GM12878 (cell line): Measurements from ENCODE around the gene E2F2. TPM values are rescaled to one million over a fixed set of nuclear protein-coding genes. Genes with fewer than 3 reads are reported as not detected.

Experiments
- ATAC-seq: fragments of 200-7000 bp; cut with Tn5 transposase; 3 replicates; pipeline ENCODE4 v1.9.1; 2020; ENCODE audit warnings: mild to moderate bottlenecking, moderate library complexity
- BruUV-seq: library from RNA; stranded (reverse); fragments of 400-500 nt; replicated peaks from 2 replicates; lab custom pipeline; 2021; lab: Mats Ljungman, UMichigan
- CTCF ChIA-PET: fragments of 300-600 bp; sonication (Branson Sonifier 250); formaldehyde crosslinking; extraction: SDS; loops from one replicate; lab custom pipeline; 2021; ENCODE audit warnings: inconsistent platforms; lab: Yijun Ruan, JAX
- POLR2A ChIA-PET: fragments of 350-600 bp; formaldehyde crosslinking; extraction: SDS; loops from one replicate; lab custom pipeline; 2021; ENCODE audit warnings: inconsistent platforms; lab: Charles Lee
- RAD21 ChIA-PET: fragments of 300-600 bp; sonication (Branson Sonifier 250); formaldehyde crosslinking; loops from one replicate; lab custom pipeline; 2023; ENCODE audit warnings: antibody characterized with exemption; ENCODE audit not compliant: unreplicated experiment; lab: Charles Lee
- SMC1A ChIA-PET: fragments of 300-600 bp; sonication (Branson Sonifier 250); formaldehyde crosslinking; loops from one replicate; lab custom pipeline; 2023; ENCODE audit not compliant: unreplicated experiment, uncharacterized antibody; lab: Charles Lee
- DNase-seq: peaks from one replicate; pipeline ENCODE4 v3.0.0-alpha.2; 2011; ENCODE audit warnings: low read depth, low spot score
- FAIRE-seq: peaks from 3 replicates; lab custom pipeline; 2011; peaks lifted over from hg19 to GRCh38; lab: Jason Lieb, UNC
- H2AFZ ChIP-seq: 2 replicates; pipeline ENCODE4 v1.6.0; 2011; ENCODE audit warnings: low read depth, low read length, control low read depth; ENCODE audit not compliant: control insufficient read depth
- H3K27ac ChIP-seq: 2 replicates; pipeline ENCODE4 v1.5.1; 2011; ENCODE audit warnings: control low read depth; ENCODE audit not compliant: control insufficient read depth, insufficient read depth
- H3K27me3 ChIP-seq, 2 experiments: replicated peaks in 1 of 2; 2 replicates each; pipeline versions ENCODE4 v1.6.0 to v1.6.1; 2011; ENCODE audit warnings: low read length in 1 of 2; ENCODE audit not compliant: control insufficient read depth in 2 of 2, insufficient read depth in 2 of 2
- H3K36me3 ChIP-seq, 2 experiments: 2 replicates each; pipeline ENCODE4 v1.5.1; 2011; ENCODE audit warnings: low read length in 1 of 2; ENCODE audit not compliant: control insufficient read depth in 2 of 2, insufficient read depth in 2 of 2
- H3K4me1 ChIP-seq: 2 replicates; pipeline ENCODE4 v1.6.1; 2011; ENCODE audit warnings: mild to moderate bottlenecking, low read length, moderate library complexity, mixed read lengths; ENCODE audit not compliant: control insufficient read depth, insufficient read depth
- H3K4me2 ChIP-seq: 2 replicates; pipeline ENCODE4 v1.6.0; 2011; ENCODE audit warnings: control low read depth; ENCODE audit not compliant: control insufficient read depth, insufficient read depth
- H3K4me3 ChIP-seq: fragments of 200-600 bp; sonication (generic); 2 replicates; pipeline ENCODE4 v1.5.1; 2016
- H3K79me2 ChIP-seq: 2 replicates; pipeline ENCODE4 v1.6.0; 2011; ENCODE audit warnings: low read length; ENCODE audit not compliant: control insufficient read depth, insufficient read depth
- H3K9ac ChIP-seq: 2 replicates; pipeline ENCODE4 v1.8.0; 2011; ENCODE audit warnings: low read length, control low read depth, mixed read lengths; ENCODE audit not compliant: control insufficient read depth, insufficient read depth
- H3K9me3 ChIP-seq: replicated peaks from 3 replicates; pipeline ENCODE4 v1.5.1; 2011; ENCODE audit warnings: mild to moderate bottlenecking, low read length; ENCODE audit not compliant: control insufficient read depth, insufficient read depth
- H4K20me1 ChIP-seq: 2 replicates; pipeline ENCODE4 v1.6.0; 2011; ENCODE audit not compliant: control insufficient read depth, insufficient read depth
- BHLHE40 ChIP-seq, 2 experiments: fragments of 450-650 bp in 1 of 2; IDR thresholded peaks; 2 replicates each; pipeline ENCODE4 v1.6.1; 2011 to 2017; ENCODE audit warnings: low read depth in 2 of 2, borderline replicate concordance in 1 of 2, improper control_type of control experiment in 1 of 2, low read length in 1 of 2, mild to moderate bottlenecking in 1 of 2
- CREM ChIP-seq: IDR thresholded peaks from 2 replicates; pipeline ENCODE4 v1.6.1; 2014; ENCODE audit warnings: antibody characterized with exemption, low read depth
- CTCF ChIP-seq, 3 experiments: IDR thresholded peaks in 2 of 3; conservative IDR thresholded peaks in 1 of 3; 2 replicates each; pipeline ENCODE4 v1.5.1; 2011; ENCODE audit warnings: low read depth in 3 of 3, low read length in 3 of 3, mild to moderate bottlenecking in 3 of 3, control low read depth in 2 of 3, moderate library complexity in 2 of 3, inconsistent platforms in 1 of 3, mixed read lengths in 1 of 3; ENCODE audit not compliant: control insufficient read depth in 2 of 3, insufficient read depth in 1 of 3; ENCODE audit errors: extremely low read depth in 1 of 3
- DPF2 ChIP-seq: fragments of 450-650 bp; IDR thresholded peaks from 2 replicates; pipeline ENCODE4 v1.6.1; 2017; ENCODE audit warnings: mild to moderate bottlenecking
- EP300 ChIP-seq, 2 experiments: fragments of 150-350 bp in 1 of 2; IDR thresholded peaks; 2 replicates each; pipeline ENCODE4 v1.6.1; 2011 to 2012; ENCODE audit warnings: low read depth in 2 of 2, low read length in 2 of 2, borderline replicate concordance in 1 of 2, improper control_type of control experiment in 1 of 2, inconsistent platforms in 1 of 2; ENCODE audit not compliant: control insufficient read depth in 1 of 2
- FOXK2 ChIP-seq: fragments of 450-650 bp; IDR thresholded peaks from 2 replicates; pipeline ENCODE4 v1.6.1; 2017; ENCODE audit warnings: mild to moderate bottlenecking, moderate library complexity
- MEF2A ChIP-seq: IDR thresholded peaks from 2 replicates; pipeline ENCODE4 v1.6.1; 2011; ENCODE audit warnings: low read depth, mild to moderate bottlenecking, low read length, moderate library complexity; ENCODE audit not compliant: insufficient read depth
- NFYB ChIP-seq: IDR thresholded peaks from 2 replicates; pipeline ENCODE4 v1.6.1; 2011; ENCODE audit warnings: low read depth, mild to moderate bottlenecking, low read length, improper control_type of control experiment, moderate library complexity; ENCODE audit not compliant: insufficient read depth
- REST ChIP-seq: IDR thresholded peaks from 2 replicates; pipeline ENCODE4 v1.6.1; 2012; ENCODE audit warnings: mild to moderate bottlenecking, low read depth, low read length
- SIX5 ChIP-seq: IDR thresholded peaks from 2 replicates; pipeline ENCODE4 v1.6.1; 2011; ENCODE audit warnings: mild to moderate bottlenecking, low read depth, low read length, moderate library complexity; ENCODE audit not compliant: severe bottlenecking
- TCF12 ChIP-seq: IDR thresholded peaks from 2 replicates; pipeline ENCODE4 v1.6.1; 2011; ENCODE audit warnings: low read depth, mild to moderate bottlenecking, low read length
- ZBTB4 ChIP-seq: fragments of 450-650 bp; formaldehyde crosslinking; IDR thresholded peaks from 2 replicates; pipeline ENCODE4 v1.4.0; 2022; ENCODE audit warnings: mild to moderate bottlenecking, moderate library complexity
- ZSCAN29 ChIP-seq: fragments of 450-650 bp; IDR thresholded peaks from 2 replicates; pipeline ENCODE4 v1.6.1; 2017; ENCODE audit warnings: mild to moderate bottlenecking, moderate library complexity
- WGBS: methylation state at CpG from one replicate; pipeline ENCODE4 v1.1.6; 2016; ENCODE audit warnings: low lambda C conversion rate; ENCODE audit not compliant: insufficient replicate concordance, insufficient coverage; ENCODE audit errors: missing lambda C conversion rate; 5-methylcytosine and 5-hydroxymethylcytosine counted together
- in situ Hi-C: fragments of 300-500 bp; cut with MboI; formaldehyde crosslinking; loops from 9 replicates; pipeline ENCODE4 v1.14.3; 2018; ENCODE audit warnings: mixed read lengths
- intact Hi-C: fragments of 100-400 bp; cut with micrococcal nuclease; formaldehyde crosslinking; loops from one replicate; pipeline ENCODE4 v1.14.2; 2022; ENCODE audit not compliant: unreplicated experiment
- polyA plus RNA-seq, 11 experiments: library from polyadenylated mRNA; depleted of rRNA in 4 of 11; unstranded in 6 of 11; stranded (reverse) in 5 of 11; fragments of >200 nt; fragmentation: Nextera tagmentation in 4 of 11; fragmentation: Illumina TruSeq in 1 of 11; extraction: Ambion mirVana in 4 of 11; extraction: Trizol in 1 of 11; gene quantifications; 1 replicate in 1 of 11; 2 replicates in 10 of 11; pipeline versions ENCODE4 v1.2.1 to v1.2.3, GENCODE V29; 2011 to 2016; ENCODE audit warnings: inconsistent platforms in 2 of 11, missing spikeins in 2 of 11, low read depth in 1 of 11
- total RNA-seq, 4 experiments: library from RNA; depleted of rRNA in 3 of 4; stranded (reverse); fragments of >200 nt in 3 of 4; fragmentation: Illumina TruSeq in 1 of 4; extraction: Trizol in 1 of 4; gene quantifications; 2 replicates each; pipeline versions ENCODE4 v1.2.1 to v1.2.3, GENCODE V29; 2013 to 2021

E2F2 gene
- total and polyA plus RNA-seq, 10 of the 15 experiments (the other 5 are each of a cell fraction or from before 2014, with no cell fraction given): 3.8 to 27.2 (median 14.6) TPM

GRCh38 chr1:23533246-23534023 is 2.4 kb upstream of the E2F2 start:
- no peak for DNase-seq
- ChIA-PET POLR2A (no interaction called here), RAD21 (interaction anchor here (0.8 to 4.1 kb wide), 6 partner anchors 8 to 104 kb away, joined by 3 to 30 read pairs (median 4); no protein-coding TSS in a partner anchor), SMC1A (interaction anchor here (1.2 to 14.8 kb wide), 3 partner anchors 9 to 36 kb away, joined by 7 to 258 read pairs (median 201); no protein-coding TSS in a partner anchor), CTCF (interaction anchor here (1.1 to 28.3 kb wide), 4 partner anchors 18 to 104 kb away, joined by 3 to 784 read pairs (median 8); no protein-coding TSS in a partner anchor)
- ATAC-seq: peak; percentile 2
- Histone ChIP-seq H3K4me3 (no peak overlapping the region), H3K36me3 (no peaks in the 10 kb centered on the region), H2AFZ (no peak overlapping the region), H3K27me3 (no peaks in the 10 kb centered on the region), H3K79me2 (peaks cover 24% of the 10 kb centered on the region), H3K27ac (0 out of 2 replicates have a peak overlapping the region, but pooled peaks have one; percentile 11), H3K4me2 (peak overlapping the region; percentile 69), H4K20me1 (no peaks in the 10 kb centered on the region), H3K9me3 (no peaks in the 10 kb centered on the region), H3K4me1 (peaks cover 39% of the 10 kb centered on the region), H3K9ac (no peak overlapping the region; the same call in 1 of the 2 replicates)
- WGBS: 17% methylated on average over 6 of the region's 6 CpGs
- BruUV-seq: no TSS peak
- intact Hi-C loops: no loop called here
- no peak for FAIRE-seq
- in situ Hi-C loops: loop anchor here (5.0 kb wide), 1 partner anchor 36 kb away; no protein-coding TSS in a partner anchor
- no peak for TF ChIP-seq FOXK2
- TF ChIP-seq TCF12: no peak
- TF ChIP-seq REST: no peak
- TF ChIP-seq EP300 (IDR thresholded peaks at IDR 0.05; ENCODE audit: borderline replicate concordance in 1 of 2, control insufficient read depth in 1 of 2, low read depth in 2 of 2, low read length in 2 of 2): no peak
- TF ChIP-seq ZSCAN29: no peak
- TF ChIP-seq CTCF (IDR thresholded peaks at IDR 0.05 in 2 of 3, conservative IDR thresholded peaks at IDR 0.05 in 1 of 3; ENCODE audit: control insufficient read depth in 2 of 3, extremely low read depth in 1 of 3, insufficient read depth in 1 of 3, low read depth in 3 of 3, low read length in 3 of 3): no peak
- TF ChIP-seq BHLHE40 (IDR thresholded peaks at IDR 0.05; ENCODE audit: borderline replicate concordance in 1 of 2, low read depth in 2 of 2, low read length in 1 of 2): no peak
- TF ChIP-seq NFYB: no peak
- peak; percentile 69 for TF ChIP-seq CREM
- no peak for TF ChIP-seq ZBTB4 (CRISPR knock-in tag)
- TF ChIP-seq SIX5: no peak
- 0 out of 2 replicates have a peak, but pooled peaks have one; percentile 18 for TF ChIP-seq DPF2
- TF ChIP-seq MEF2A: no peak
